ENCODE measurements around the gene PTTG2.
"Not testable (repeated sequence)": the region's sequence is repeated elsewhere in the genome, so short reads cannot be mapped to it uniquely, and the experiment has no call there.

Gene PTTG2

DNA sequence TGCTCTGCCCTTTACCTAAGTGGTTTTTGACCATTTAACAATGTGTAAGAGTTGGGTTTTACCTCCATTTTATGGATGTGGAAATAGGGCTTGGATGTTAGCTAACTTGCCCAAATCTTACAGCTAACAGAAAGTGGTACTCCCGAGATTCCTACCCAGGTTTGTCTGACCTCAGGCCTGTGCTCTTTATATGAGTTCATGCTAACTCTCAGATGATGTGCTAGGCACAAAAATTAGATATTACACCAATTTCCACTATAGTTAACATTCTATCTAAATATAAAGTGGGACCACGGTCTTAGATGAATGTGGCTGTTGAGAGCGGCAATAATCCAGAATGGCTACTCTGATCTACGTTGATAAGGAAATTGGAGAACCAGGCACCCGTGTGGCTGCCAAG lies at the start of gene PTTG2:
PTTG2 (plus strand) TSS at position 301 of the 400 bp plus-strand sequence; CDS start at position 338, 37 bp downstream.
- Histone ChIP-seq H3K9me3 (no peaks in the 10 kb centered on the region), H3K36me3 (no peaks in the 10 kb centered on the region), H3K27me3 (no peaks in the 10 kb centered on the region), H3K4me1 (peaks cover 0 to 30% (median 2%) of the 10 kb centered on the region in 4 donors), H3K27ac (no peak within 1 kb of the TSS), H3K4me3 (no peak within 1 kb of the TSS)
- TF ChIP-seq, protein P1, sequence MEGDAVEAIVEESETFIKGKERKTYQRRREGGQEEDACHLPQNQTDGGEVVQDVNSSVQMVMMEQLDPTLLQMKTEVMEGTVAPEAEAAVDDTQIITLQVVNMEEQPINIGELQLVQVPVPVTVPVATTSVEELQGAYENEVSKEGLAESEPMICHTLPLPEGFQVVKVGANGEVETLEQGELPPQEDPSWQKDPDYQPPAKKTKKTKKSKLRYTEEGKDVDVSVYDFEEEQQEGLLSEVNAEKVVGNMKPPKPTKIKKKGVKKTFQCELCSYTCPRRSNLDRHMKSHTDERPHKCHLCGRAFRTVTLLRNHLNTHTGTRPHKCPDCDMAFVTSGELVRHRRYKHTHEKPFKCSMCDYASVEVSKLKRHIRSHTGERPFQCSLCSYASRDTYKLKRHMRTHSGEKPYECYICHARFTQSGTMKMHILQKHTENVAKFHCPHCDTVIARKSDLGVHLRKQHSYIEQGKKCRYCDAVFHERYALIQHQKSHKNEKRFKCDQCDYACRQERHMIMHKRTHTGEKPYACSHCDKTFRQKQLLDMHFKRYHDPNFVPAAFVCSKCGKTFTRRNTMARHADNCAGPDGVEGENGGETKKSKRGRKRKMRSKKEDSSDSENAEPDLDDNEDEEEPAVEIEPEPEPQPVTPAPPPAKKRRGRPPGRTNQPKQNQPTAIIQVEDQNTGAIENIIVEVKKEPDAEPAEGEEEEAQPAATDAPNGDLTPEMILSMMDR (IDR thresholded peaks at IDR 0.05), result no peak
- intact Hi-C loops (cut with DNase I; ENCODE audit: low total_unique reads), result no loop called here
- no peak for DNase-seq

- no peak for DNase-seq
- Histone ChIP-seq H3K9me3 (no peaks in the 10 kb centered on the region), H3K4me3 (no peak overlapping the region), H3K27ac (no peak overlapping the region), H3K4me1 (peaks cover 0 to 57% (median 4%) of the 10 kb centered on the region in 4 donors), H3K36me3 (no peaks in the 10 kb centered on the region), H3K27me3 (no peaks in the 10 kb centered on the region)
- intact Hi-C loops (cut with DNase I; ENCODE audit: low total_unique reads), result no loop called here
- TF ChIP-seq, protein P1 (IDR thresholded peaks at IDR 0.05), result no peak
Measured at GRCh38 chr4:37914539-37914938, 45.7 kb upstream of the PTTG2 start.

- TF ChIP-seq, protein P1 (IDR thresholded peaks at IDR 0.05), result no peak
- Histone ChIP-seq H3K9me3 (no peaks in the 10 kb centered on the region), H3K4me1 (peaks cover 0 to 38% (median 0%) of the 10 kb centered on the region in 4 donors), H3K27ac (no peak overlapping the region), H3K4me3 (no peak overlapping the region), H3K36me3 (no peaks in the 10 kb centered on the region), H3K27me3 (no peaks in the 10 kb centered on the region)
- no peak for DNase-seq
- intact Hi-C loops (cut with DNase I; ENCODE audit: low total_unique reads), result no loop called here
Measured at GRCh38 chr4:37917388-37917787, 42.8 kb upstream of the PTTG2 start.

- intact Hi-C loops (cut with DNase I; ENCODE audit: low total_unique reads), result no loop called here
- H3K4me3 ChIP-seq, result no peak overlapping the region
- H3K9me3 ChIP-seq, result no peaks in the 10 kb centered on the region
- DNase-seq, result no peak
- H3K27me3 ChIP-seq, result no peaks in the 10 kb centered on the region
- no peak overlapping the region for H3K27ac ChIP-seq
- H3K36me3 ChIP-seq, result no peaks in the 10 kb centered on the region
- peaks cover 0 to 29% (median 0%) of the 10 kb centered on the region in 4 donors for H3K4me1 ChIP-seq
- TF ChIP-seq, protein P1 (IDR thresholded peaks at IDR 0.05), result no peak
Measured at GRCh38 chr4:37918653-37919052, 41.5 kb upstream of the PTTG2 start.

DNA sequence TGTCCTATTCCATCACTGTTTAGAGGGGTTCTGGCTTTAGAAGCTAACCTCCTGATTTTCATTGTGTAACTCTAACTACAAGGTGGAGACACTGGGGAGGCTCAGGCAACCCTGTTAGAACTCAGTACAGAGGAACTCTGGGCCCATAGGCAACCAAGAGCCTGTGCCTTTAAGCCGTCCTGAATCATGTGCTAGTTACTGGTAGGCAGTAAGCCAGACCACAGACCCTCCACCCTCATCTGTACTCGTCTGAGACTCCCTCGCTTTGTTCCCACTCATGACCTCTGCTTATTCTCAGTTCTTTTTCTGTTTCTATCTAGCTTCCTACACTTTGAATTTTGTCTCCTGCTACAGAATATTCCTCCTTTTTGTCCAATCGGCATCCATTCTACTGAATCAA lies 37.9 kb upstream of the PTTG2 start:
- Histone ChIP-seq H3K27ac (no peak overlapping the region), H3K4me3 (no peak overlapping the region), H3K36me3 (no peaks in the 10 kb centered on the region), H3K9me3 (no peaks in the 10 kb centered on the region), H3K27me3 (no peaks in the 10 kb centered on the region), H3K4me1 (peaks cover 0 to 20% (median 0%) of the 10 kb centered on the region in 4 donors)
- TF ChIP-seq, protein P1 (IDR thresholded peaks at IDR 0.05), result no peak
- intact Hi-C loops (cut with DNase I; ENCODE audit: low total_unique reads), result no loop called here
- DNase-seq, result peak in 1 of 2 donors; percentile 24

GRCh38 chr4:37923089-37923488 lies 37.1 kb upstream of the PTTG2 start:
- intact Hi-C loops (cut with DNase I; ENCODE audit: low total_unique reads); H3K36me3 ChIP-seq; H3K27ac ChIP-seq; H3K9me3 ChIP-seq; H3K4me3 ChIP-seq; H3K27me3 ChIP-seq; DNase-seq: not testable (repeated sequence)
- peaks cover 0 to 18% (median 0%) of the 10 kb centered on the region in 4 donors for H3K4me1 ChIP-seq
